NOMO-1 treated with DMSO at 0.1 percent for 48 hours (cell line): Measurements from ENCODE around the gene TIAM1.

ENCODE experiments used
- DNase-seq: peaks from one replicate; lab custom pipeline; 2025; ENCODE audit not compliant: unreplicated experiment; lab: John Stamatoyannopoulos, UW

TIAM1 gene

DNA sequence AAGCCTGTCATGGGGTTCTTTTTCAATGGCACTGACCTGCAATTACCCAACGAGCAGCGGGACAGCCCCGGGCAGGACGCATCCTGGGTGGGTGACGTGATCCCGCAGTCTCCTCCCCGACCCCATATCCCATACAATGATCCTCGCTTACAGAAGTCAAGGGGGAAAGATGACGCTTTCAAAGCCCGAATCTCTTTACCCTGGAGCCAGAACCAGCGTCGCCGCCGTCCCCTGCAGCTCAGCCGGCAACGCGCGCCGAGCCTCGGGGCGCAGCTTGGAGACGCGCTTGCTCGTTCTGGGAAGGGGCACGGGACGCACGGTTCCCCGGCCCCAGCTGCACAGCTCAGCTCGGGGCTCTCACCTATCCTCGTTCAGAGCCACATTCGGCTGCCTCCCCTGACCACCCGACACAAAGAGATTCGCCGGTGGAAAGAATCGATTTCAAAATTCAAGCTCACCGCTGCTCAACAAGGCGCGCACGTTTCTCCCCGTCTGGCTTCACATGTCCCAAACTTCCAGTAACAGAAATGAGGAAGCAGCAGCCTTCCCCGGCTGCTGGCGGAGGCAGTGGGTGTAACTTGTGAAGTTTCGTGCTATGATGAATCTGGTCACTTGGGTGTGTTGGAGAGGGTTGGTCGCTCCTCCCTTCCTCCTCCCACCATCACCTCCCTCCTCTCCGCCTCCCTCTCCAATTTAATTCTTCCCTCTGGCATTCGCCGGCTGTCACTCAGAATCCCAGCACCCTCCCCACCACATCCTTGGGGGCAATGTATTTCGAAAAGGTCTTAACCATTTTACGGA is at the start of gene TIAM1:
TSS of gene TIAM1 (minus strand) at position 582 of the 801 bp plus-strand sequence. CDS start 77,289 bp downstream, outside the sequence.
- DNase-seq: peak; percentile 44

GRCh38 chr21:31387560-31388186 is 43.6 kb upstream of the TIAM1 start:
- no peak for DNase-seq

DNA sequence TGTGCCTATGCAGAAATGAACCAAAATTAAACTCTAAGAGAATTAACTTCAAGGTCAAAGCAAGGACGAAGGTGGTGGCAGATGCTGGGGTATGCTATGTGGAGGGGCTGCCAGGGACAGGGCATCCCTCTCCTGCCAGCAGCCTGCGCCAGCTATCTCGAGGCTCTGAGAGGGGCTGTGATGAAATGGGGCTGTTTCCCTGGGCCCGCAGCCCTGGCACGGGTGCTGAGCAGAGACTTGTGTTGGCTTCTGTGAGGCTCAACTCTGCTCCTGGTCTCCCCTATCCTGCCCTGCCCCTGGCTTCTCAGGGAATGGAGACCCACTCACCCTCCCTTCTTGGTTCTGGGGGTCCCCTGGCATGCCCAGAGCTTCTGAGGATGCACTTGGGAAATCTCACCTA is 41.9 kb upstream of the TIAM1 start:
- no peak for DNase-seq

DNA sequence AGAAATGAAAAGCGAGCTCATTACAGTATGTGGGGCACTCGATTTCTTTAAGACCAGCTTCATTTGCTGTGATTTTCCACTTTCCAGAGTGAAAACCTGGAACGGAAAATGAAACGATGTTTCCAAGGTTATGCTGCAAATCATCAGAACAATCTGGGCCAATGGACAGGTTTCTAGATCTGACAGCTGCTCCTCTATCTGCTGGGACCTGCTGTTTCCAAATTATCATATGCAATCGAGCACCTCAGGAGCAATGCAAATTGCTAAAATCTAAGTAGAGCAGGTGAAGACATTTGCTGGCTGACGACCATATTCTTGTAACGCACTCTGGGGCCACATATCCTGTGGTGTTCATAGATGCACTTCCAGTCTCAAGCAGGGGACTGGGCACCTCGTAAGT is 39.7 kb upstream of the TIAM1 start:
- no peak for DNase-seq

GRCh38 chr21:31382060-31382459 is 38.0 kb upstream of the TIAM1 start:
- DNase-seq: no peak

GRCh38 chr21:31376301-31376700 is 32.2 kb upstream of the TIAM1 start:
- DNase-seq: no peak

- no peak for DNase-seq
Measured at GRCh38 chr21:31374395-31374794, 30.3 kb upstream of the TIAM1 start.

- no peak for DNase-seq
Measured at GRCh38 chr21:31372471-31372765, 28.4 kb upstream of the TIAM1 start.

GRCh38 chr21:31371715-31372470 is 27.8 kb upstream of the TIAM1 start:
- DNase-seq: no peak

DNA sequence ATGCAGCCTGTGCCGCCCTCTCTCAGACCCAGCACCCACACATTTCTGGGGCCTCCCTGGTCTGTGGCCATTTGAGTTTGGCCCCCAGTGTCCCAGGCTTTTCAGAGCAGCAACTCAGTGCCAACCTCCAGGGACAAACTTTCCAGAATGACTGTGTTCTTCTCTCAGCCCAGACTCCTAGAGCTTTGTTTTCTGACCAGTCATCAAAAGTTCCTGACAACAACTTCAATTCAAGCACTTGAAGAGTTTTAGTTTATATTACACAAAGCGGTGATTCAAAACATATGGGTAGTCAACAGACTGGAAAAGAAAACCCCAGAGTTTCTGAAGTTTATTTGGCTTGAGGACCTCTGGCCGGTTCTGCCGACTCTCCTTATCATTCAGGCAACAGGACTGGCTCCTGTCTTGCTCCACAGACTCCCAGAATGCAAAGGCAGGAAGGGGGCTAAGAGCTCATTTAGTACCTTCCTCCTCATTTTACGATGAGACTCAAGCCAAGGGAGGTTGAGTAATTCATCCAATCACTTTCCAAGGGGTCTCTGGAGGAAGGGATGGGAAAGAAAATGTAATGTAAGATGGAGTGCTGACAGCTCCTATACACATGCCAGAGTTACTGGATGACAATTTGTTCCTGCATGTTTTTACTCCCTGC is 27.0 kb upstream of the TIAM1 start:
- no peak for DNase-seq

DNA sequence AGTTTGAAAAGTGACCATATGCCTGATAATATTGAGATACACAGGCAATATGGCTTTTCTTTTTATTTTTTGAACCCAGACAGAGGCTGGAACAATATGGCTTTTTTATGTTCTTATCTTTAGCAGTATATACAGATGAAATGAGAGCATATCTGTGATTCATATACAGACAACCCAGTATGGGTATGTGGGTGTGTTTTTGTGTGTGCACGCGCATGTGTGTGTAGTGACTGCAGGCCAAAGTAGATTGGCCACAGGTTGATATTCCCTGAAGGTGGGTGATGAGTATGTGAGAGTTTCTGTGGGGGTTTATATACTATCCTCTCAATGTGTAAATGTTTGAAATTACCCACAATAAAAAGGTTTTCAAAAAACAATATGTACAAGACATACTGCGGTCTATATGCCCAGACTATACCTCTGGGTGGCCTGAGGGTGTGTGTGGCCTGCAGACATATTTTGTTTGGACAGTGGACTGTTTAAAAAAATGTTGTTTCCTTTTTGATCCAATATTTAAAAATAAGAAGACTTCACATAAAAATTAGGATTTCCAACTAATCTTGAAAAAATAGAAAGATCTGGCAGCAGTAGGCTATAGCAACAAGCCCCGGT is 26.3 kb upstream of the TIAM1 start:
- DNase-seq: no peak

DNA sequence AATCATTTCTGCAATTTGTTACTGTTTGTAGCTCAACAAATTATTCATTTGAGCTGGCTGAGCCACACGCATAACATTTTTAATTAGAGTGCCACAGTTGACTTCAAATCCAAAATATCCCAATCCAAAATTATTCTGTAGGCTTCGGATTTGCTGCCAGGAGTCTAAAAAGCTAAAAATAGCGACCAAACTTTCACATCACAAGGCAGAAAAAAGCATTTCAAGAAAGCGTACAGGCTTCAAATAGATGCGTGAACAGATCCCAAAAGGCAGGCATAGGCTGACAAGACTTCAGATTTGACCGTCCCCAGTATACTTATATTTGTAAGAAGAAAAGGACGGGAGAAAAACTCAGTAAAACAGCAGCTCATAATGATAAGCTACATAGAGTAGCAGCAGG is 24.3 kb upstream of the TIAM1 start:
- no peak for DNase-seq

- DNase-seq: no peak
Measured at GRCh38 chr21:31367801-31368200, 23.7 kb upstream of the TIAM1 start.

- no peak for DNase-seq
Measured at GRCh38 chr21:31366825-31367224, 22.8 kb upstream of the TIAM1 start.

DNA sequence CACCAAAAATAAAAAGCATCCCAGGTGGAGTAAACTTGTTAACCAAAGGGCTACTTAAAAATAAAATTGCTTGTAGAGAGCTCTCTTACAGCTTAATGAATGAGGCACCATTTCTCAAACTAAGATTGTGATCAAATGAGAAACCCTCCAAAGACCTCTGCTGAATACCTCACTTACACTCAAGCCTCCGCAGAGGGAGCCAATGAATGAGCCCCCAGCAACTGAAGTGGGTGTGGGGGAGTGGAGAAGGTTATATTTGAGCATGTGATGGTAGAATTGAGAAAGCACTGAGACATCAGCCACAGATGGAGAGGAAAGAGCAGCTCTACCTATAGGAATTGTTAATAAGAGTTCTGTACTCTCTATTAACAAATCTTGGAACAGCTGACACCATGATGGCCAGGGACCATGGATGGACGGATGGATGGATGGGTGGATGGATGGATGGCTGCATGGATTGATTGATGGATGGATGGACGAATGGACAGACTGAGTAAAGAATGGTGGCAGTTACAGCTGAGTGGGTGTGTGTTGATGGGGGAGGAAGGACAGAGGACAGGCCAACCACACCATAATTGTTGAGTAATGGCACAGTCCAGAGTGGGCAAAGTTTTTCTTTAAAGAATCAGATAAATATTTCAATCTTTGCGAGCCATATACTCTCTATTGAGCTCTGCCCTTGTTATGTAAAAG is 20.3 kb upstream of the TIAM1 start:
- no peak for DNase-seq

- DNase-seq: no peak
Measured at GRCh38 chr21:31363720-31364119, 19.7 kb upstream of the TIAM1 start.

DNA sequence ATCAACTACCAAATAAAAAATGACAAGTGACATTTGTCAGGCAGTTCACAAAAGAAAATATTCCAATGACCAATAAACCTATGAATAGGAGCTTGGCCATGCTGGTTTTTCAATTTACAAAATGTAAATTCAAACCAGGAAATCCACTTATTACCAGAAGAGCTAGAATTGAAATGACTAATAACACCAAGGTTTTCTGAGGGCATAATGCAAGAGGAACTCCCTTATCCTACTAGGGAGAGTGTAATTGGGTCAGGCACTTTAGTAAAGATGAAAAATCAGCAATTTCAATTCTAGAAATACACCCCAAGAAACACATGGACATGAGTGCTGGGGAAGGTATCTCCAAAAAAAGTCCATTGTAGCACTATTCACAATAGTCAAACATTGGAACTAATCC is 16.7 kb upstream of the TIAM1 start:
- no peak for DNase-seq

DNA sequence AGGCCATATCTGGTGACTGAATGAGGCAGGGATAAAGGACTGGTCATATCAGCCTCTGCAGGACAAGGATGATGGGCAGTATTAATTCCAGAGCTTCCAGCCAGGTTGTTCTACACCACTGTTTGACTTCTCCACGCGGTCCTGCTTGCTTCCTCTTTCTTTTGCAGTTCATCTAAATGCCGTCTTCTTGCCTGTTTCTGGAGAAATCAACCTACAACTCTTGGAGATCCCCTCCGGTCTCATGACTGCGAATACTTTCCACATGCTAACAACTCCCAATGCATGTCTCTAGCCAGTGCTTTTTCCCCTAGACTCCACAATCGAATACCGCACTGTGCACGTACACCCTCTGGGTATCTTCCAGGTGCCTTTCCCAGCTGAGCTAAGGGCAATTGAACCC is 14.1 kb upstream of the TIAM1 start:
- DNase-seq: no peak

DNA sequence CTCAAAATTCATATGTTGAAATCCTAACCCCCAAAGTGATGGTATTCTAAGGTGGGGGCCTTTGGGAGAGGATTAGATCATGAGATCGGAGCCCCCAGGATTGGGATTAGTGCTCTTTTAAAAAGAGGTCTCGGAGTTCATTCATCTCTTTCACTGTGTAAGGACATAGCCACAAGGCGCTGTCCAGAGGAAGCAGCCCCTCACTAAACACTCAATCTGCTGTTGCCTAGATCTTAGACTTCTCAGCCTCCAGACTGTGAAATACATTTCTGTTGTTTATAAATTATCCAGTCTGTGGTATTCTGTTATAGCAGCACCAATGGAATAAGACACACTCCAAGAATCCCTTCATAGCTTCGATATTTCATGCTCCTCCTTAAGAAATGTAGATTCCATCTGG is 12.4 kb upstream of the TIAM1 start:
- DNase-seq: no peak

DNA sequence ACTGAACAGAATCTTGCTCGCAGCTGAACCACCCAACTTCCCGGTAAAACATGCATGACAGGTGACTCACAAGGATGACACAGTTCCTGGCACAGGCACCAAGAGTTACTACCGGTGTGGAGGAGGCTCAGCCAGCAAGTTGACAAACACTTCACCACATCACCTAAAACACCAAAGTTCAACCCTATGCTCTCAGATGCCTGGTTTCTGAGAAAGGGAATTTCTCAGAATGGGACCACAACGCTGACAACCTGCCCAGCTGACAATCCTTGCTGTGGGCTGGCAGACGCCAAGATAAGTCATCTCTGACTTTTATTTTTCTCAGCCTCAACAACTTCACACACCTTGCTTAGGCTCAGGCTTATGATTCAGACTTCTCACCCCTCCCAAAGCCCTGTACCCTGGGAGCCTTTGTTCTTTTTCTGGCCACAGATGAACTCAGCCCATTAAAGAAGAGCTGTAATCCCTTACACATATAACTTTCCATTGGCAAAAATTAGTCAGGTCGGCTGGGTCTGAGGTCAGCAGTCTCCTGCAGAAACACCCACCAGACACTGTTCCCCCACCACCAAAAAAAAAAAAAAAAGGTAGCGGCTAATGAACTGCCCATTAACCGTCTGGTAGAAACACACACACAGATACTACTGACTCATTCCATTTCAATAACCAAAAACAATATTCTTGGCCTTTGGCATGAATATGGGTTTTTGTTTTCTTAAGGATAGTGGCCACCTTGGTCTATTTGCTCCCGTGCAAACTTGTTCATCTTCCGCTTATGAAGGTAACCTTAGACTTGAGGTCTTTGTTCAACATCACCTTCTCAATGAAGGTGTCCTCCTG is 10.8 kb upstream of the TIAM1 start:
- no peak for DNase-seq
